Coronary artery (tissue), 2 donors: ENCODE measurements around the gene CFAP61.

Experiments
- DNase-seq: peaks from one replicate; pipeline ENCODE4 v3.0.0-alpha.2; 2017; ENCODE audit warnings: low spot score
- H3K27ac ChIP-seq, 2 donors: fragments of 200-600 bp; sonication (generic); one replicate each; pipeline ENCODE4 v1.5.1; 2016 to 2019
- H3K4me3 ChIP-seq: fragments of 200-600 bp; sonication (generic); 2 replicates; pipeline ENCODE4 v1.5.1; 2016; ENCODE audit warnings: mild to moderate bottlenecking, moderate library complexity
- CTCF ChIP-seq: fragments of 200-600 bp; sonication (generic); IDR thresholded peaks from one replicate; pipeline ENCODE4 v1.5.1; 2019; ENCODE audit warnings: antibody characterized with exemption

CFAP61 gene

GRCh38 chr20:20207291-20207690 lies 155.0 kb downstream of the CFAP61 start:
- no peak for TF ChIP-seq CTCF
- Histone ChIP-seq H3K4me3 (no peak overlapping the region), H3K27ac (no peak overlapping the region)
- DNase-seq = no peak

GRCh38 chr20:20207872-20208271 lies 155.5 kb downstream of the CFAP61 start:
- no peak for TF ChIP-seq CTCF
- Histone ChIP-seq H3K27ac (no peak overlapping the region), H3K4me3 (no peak overlapping the region)
- no peak for DNase-seq

GRCh38 chr20:20209684-20210083 lies 157.4 kb downstream of the CFAP61 start:
- no peak overlapping the region for H3K27ac ChIP-seq
- no peak for TF ChIP-seq CTCF
- DNase-seq = no peak
- no peak overlapping the region for H3K4me3 ChIP-seq

- DNase-seq = no peak
- TF ChIP-seq CTCF = no peak
- Histone ChIP-seq H3K4me3 (no peak overlapping the region), H3K27ac (no peak overlapping the region)
Observed at GRCh38 chr20:20210327-20210726, 158.0 kb downstream of the CFAP61 start.

GRCh38 chr20:20210943-20211273 lies 158.6 kb downstream of the CFAP61 start:
- DNase-seq = no peak
- Histone ChIP-seq H3K27ac (no peak overlapping the region), H3K4me3 (no peak overlapping the region)
- no peak for TF ChIP-seq CTCF

GRCh38 chr20:20211274-20211987 lies 159.1 kb downstream of the CFAP61 start:
- Histone ChIP-seq H3K4me3 (no peak overlapping the region), H3K27ac (no peak overlapping the region)
- no peak for DNase-seq
- TF ChIP-seq CTCF = no peak

GRCh38 chr20:20211988-20212518 lies 159.7 kb downstream of the CFAP61 start:
- DNase-seq = no peak
- Histone ChIP-seq H3K4me3 (no peak overlapping the region), H3K27ac (no peak overlapping the region)
- no peak for TF ChIP-seq CTCF
